Bone marrow (tissue), 2 donors: ENCODE results near the gene DGKZ.

ENCODE experiments used
- DNase-seq, 2 donors: peaks; one replicate each; lab custom pipeline; 2025; lab: John Stamatoyannopoulos, UW

DGKZ gene

DNA sequence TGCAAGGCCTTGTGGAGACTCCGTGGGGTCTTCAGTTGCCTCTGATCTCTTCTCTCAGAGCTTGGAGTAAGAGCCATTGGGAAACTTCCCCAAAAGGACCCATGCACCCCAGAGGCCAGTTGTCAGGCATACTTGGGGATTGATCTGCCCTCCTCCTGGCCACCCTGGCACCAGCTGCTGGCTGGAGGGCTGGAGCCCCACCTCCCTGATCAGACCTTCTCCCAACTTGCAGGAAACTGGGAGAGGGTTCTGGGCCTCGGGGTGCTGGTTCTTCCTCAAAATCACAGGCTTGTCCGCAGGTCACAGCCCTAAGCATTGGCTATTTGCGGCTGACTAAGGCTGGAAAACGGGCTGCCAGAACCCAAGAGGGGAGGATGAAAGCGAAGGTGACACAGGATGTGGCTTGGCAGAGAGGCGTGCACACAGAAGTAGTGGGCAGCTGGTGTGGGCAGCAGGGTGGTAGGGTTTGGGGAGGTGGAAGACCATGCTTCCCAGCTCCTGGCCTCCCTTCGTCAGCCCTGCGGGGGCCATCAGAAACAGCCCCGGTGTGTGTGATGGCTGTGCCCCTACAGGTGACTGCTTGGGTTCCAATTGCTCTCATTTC lies 1.3 kb upstream of the DGKZ start:
- DNase-seq: no peak

DNA sequence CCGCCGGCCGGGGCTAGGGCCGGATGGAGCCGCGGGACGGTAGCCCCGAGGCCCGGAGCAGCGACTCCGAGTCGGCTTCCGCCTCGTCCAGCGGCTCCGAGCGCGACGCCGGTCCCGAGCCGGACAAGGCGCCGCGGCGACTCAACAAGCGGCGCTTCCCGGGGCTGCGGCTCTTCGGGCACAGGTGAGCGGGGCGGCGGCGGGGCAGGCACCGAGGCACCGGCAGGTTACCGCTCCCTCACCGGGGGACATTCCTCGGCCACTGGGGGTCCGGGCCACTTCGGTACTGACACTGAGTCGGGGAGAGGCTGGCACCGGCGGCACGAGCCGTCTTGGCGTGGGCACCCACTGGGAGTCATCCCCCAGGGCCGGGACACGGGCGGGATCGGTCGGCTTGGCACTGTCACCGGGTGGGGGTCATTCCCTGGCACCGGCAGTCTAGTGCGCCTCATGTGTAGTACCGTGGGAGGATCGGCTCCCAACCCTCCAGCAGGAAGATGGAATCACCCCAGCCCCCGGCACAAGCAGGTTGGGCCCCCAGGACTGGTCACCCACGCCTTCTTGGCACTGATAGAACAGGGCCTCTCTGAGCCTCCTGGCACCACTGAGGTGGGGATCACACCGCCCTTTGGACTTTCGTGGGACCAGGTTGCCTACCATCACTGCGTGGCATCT lies 511 bp downstream of the DGKZ start:
- no peak for DNase-seq

- DNase-seq: peak in 1 of 2 donors; percentile 18
Observed at GRCh38 chr11:46348566-46349401, 1.5 kb downstream of the DGKZ start.

GRCh38 chr11:46350695-46351094 lies 3.4 kb downstream of the DGKZ start:
- no peak for DNase-seq

- no peak for DNase-seq
Observed at GRCh38 chr11:46351148-46351547, 3.9 kb downstream of the DGKZ start.

GRCh38 chr11:46351606-46352005 lies 4.3 kb downstream of the DGKZ start:
- DNase-seq: no peak

DNA sequence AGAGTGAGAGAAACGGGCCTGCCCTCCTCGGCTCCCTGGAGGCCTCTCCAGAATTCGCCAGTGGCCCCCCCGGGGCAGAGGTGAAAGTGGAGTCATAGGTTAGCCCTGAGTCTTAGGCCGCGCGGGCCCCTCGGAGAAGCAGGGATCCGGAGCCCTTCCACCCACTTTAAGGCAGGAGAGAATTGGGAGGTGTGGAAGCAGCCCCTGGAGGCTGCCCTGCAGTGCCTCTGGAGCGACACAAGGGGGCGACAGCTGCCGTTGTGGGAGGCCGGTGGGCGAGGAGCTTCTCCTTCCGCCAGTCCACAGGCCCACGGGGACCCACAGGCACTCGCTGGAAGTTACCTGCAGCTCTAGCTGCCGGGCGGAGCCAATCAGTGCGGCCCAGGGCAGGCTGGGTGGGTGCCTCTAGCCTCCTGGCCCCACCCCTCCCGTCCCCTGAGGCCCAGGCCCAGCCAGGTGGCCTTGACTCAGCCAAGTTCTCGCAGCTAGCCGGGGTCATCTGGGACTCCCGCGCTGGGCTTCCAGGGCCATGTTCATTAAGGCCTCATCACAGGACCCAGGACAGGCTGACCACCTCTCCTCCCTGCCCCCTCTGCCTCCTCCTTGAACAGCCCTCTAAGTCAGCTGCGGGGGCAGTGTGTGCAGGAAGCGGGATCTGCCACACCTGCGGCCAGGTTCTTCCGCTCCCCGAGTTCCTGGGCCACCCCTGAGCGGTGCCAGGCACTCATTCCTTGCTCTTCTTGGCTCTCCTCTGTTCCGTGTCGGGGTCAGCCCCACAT lies 5.0 kb downstream of the DGKZ start:
- DNase-seq: peak in 1 of 2 donors; percentile 20

DNA sequence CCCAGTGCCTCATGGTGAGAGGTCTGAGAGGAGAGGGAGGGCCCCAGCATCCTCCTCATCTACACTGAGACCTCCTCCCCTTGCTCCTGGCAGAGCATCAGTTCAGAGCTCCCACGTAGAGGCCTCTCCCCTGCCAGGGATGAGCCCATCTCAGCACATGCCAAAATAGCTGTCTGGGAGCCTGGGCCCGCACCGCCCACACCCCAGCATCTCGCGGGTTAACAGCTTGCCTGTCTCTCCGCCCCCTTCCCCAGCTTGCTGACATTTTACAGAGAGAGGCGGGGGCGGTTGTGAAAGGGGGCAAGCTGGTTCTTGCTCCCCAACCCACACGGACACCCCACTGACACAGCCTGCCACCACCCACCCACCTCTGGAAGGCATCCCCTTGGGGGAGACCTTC lies 6.4 kb downstream of the DGKZ start:
- DNase-seq: no peak

- DNase-seq: no peak
Observed at GRCh38 chr11:46356924-46357482, 9.7 kb downstream of the DGKZ start.

- DNase-seq: no peak
Observed at GRCh38 chr11:46357483-46357936, 10.2 kb downstream of the DGKZ start.

GRCh38 chr11:46359953-46360352 lies 12.7 kb downstream of the DGKZ start:
- DNase-seq: no peak

- no peak for DNase-seq
Observed at GRCh38 chr11:46360878-46361277, 13.6 kb downstream of the DGKZ start.

DNA sequence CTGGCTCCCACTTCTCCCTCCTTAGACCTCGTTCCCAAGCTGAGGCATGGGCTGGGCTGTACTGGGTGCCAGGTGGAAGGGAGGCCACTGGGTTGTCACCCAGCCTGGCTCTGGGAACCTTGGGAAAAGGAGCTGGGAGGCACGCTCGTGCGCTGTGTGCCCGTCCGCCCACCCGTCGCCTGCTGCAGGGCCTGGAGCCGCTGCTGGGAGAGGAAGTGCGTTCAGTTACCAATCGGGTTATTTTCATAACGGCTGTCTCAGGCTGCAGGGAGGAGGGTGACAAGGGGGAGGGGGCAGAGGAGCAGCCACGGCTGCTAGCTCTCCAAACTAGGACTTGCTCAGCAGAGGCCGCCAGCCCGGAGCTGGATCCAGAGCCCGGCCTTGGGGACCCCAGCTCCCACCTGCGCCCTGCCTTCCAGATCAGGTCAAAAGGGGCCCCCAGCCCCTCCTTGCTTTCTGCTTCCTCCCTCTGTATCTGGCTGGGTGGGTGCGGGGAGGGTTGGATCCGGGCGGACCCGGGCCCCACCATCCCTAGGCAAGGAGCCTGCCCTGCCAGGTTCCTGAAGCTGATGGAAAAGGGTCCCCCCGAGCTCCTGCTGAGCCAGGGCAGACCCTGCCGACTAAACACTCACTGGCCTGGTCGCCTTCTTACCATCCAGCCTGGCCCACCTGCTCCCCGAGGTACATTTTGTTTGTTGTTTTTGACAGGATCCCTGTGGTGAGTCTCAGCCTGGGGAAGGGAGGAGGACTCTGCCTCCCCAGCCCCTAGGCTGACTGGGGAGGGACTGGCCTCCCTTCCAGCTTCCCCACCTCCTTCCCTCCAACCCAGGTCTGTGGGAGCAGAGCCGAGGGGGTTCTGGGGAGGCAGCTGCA lies 14.3 kb downstream of the DGKZ start:
- peak; percentile 26 to 92 for DNase-seq

GRCh38 chr11:46362156-46363030 lies 15.1 kb downstream of the DGKZ start:
- DNase-seq: no peak

DNA sequence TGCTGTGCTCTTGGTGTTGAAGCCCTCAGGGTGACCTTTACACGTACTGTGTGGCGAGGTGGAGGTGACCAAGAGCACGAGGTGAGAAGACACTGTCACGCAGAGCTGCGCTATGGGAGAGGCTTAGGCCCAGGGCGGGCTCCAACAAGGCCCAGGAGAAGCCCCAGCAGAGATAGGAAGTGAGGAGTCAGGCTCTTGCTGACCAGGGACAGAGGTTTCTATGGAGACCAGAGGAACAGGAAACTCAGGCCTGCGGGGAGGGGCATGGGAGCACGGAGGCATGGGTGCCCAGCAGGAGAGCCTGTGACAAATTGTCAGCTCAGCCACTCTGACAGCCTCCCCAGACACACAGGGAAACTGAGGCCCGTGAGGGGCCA lies 15.8 kb downstream of the DGKZ start:
- DNase-seq: peak in 1 of 2 donors; percentile 56

- DNase-seq: no peak
Observed at GRCh38 chr11:46363455-46364005, 16.3 kb downstream of the DGKZ start.

- no peak for DNase-seq
Observed at GRCh38 chr11:46364056-46364455, 16.8 kb downstream of the DGKZ start.

DNA sequence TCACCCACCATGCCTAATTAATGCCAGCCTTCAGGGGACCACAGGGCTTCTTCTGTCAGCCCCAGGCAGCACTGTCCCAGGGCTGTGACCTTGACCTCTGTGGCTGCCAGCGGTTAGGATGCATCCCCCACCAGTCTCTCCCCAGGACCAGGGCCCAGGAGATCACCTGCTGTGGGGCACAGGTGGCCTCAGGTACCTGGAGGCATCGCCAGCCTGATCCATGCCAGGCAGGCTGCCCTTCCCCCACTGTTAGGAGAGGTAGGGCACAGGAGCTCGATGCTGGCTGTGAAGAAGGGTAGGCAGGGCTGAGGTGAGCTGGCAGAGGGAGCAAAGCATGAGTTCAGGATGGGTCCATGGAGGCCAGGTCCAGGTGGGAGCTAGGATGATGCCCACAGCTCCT lies 17.5 kb downstream of the DGKZ start:
- DNase-seq: no peak

GRCh38 chr11:46366260-46366659 lies 19.0 kb downstream of the DGKZ start:
- DNase-seq: no peak
